GM21529 (cell line): ENCODE data around the gene MAGEA3.
A peak's percentile ranks its signal among the peaks of the same experiment; 100 is the strongest.
"Not testable (repeated sequence)": the region's sequence is repeated elsewhere in the genome, so short reads cannot be mapped to it uniquely, and the experiment has no call there.

Experiments used
- ATAC-seq: cut with Tn5 transposase; IDR thresholded peaks from one replicate; pipeline ENCODE4 v1.9.1; 2021; ENCODE audit not compliant: unreplicated experiment

Gene MAGEA3

GRCh38 chrX:152697952-152698931, at the start of gene MAGEA3:
Gene MAGEA3 (plus strand): TSS chrX:152698794. CDS start chrX:152700833, 2,039 bp downstream.
- not testable (repeated sequence) for ATAC-seq

GRCh38 chrX:152652060-152652459, 46.5 kb upstream of the MAGEA3 start:
- ATAC-seq = no peak

- ATAC-seq = no peak
These were observed 46.1 kb upstream of the MAGEA3 start for GRCh38 chrX:152652467-152652866.

- ATAC-seq = no peak
These were observed 42.5 kb upstream of the MAGEA3 start for GRCh38 chrX:152656087-152656486.

- no peak for ATAC-seq
These were observed 41.7 kb upstream of the MAGEA3 start for GRCh38 chrX:152656890-152657289.

- ATAC-seq = no peak
These were observed 40.3 kb upstream of the MAGEA3 start for GRCh38 chrX:152658302-152658701.

- no peak for ATAC-seq
These were observed 35.5 kb upstream of the MAGEA3 start for GRCh38 chrX:152663086-152663485.

- ATAC-seq = no peak
These were observed 24.5 kb upstream of the MAGEA3 start for GRCh38 chrX:152674135-152674534.

GRCh38 chrX:152674652-152675051, 23.9 kb upstream of the MAGEA3 start:
- not testable (repeated sequence) for ATAC-seq

- peak; percentile 96 for ATAC-seq
These were observed 17.6 kb upstream of the MAGEA3 start for GRCh38 chrX:152681012-152681411.

GRCh38 chrX:152700390-152700789, 1.8 kb downstream of the MAGEA3 start:
- not testable (repeated sequence) for ATAC-seq

GRCh38 chrX:152706500-152706899, 7.9 kb downstream of the MAGEA3 start:
- ATAC-seq = not testable (repeated sequence)

GRCh38 chrX:152709173-152709572, 10.6 kb downstream of the MAGEA3 start, which contains the start of gene CSAG2:
Gene CSAG2 (minus strand): TSS chrX:152709273. CDS start chrX:152709112, 161 bp downstream.
- not testable (repeated sequence) for ATAC-seq

GRCh38 chrX:152713195-152713594, 14.6 kb downstream of the MAGEA3 start:
- not testable (repeated sequence) for ATAC-seq

GRCh38 chrX:152713815-152714787, 15.5 kb downstream of the MAGEA3 start, which contains the start of gene MAGEA2B:
Gene MAGEA2B (plus strand): TSS chrX:152714628. CDS start chrX:152717107, 2,479 bp downstream.
- ATAC-seq = not testable (repeated sequence)

- no peak for ATAC-seq
These were observed 26.8 kb downstream of the MAGEA3 start for GRCh38 chrX:152725409-152725808.

GRCh38 chrX:152733261-152733975, 34.8 kb downstream of the MAGEA3 start, which contains the start of the genes CSAG1 and MAGEA12:
Gene CSAG1 (minus strand): TSS chrX:152733721. CDS start chrX:152732460, 1,261 bp downstream.
Gene MAGEA12 (plus strand): TSS chrX:152733757. CDS start chrX:152736162, 2,405 bp downstream.
- ATAC-seq = no peak

- not testable (repeated sequence) for ATAC-seq
These were observed 35.7 kb downstream of the MAGEA3 start for GRCh38 chrX:152734143-152734858.

- ATAC-seq = no peak
These were observed 36.5 kb downstream of the MAGEA3 start for GRCh38 chrX:152735101-152735500.
